Spinal cord (tissue), 10 donors: ENCODE results near the gene CLCN2. TPM values are rescaled to one million over a fixed set of nuclear protein-coding genes. Genes with fewer than 3 reads are reported as not detected.

ENCODE experiments used
- DNase-seq, 6 donors: peaks; one replicate each; pipeline versions ENCODE4 v3.0.0 to v3.0.0-alpha.2; 2013 to 2015; ENCODE audit warnings: low spot score in 6 of 6, low read depth in 4 of 6
- H3K27ac ChIP-seq: one replicate; pipeline ENCODE4 v1.5.1; 2013; ENCODE audit warnings: low read depth, low read length, control low read depth
- H3K27me3 ChIP-seq: one replicate; pipeline ENCODE4 v1.6.1; 2013; ENCODE audit warnings: low read length; ENCODE audit not compliant: control insufficient read depth, insufficient read depth
- H3K36me3 ChIP-seq: one replicate; pipeline ENCODE4 v1.6.1; 2013; ENCODE audit warnings: low read length; ENCODE audit not compliant: control insufficient read depth, insufficient read depth
- H3K4me1 ChIP-seq: one replicate; pipeline ENCODE4 v1.6.1; 2013; ENCODE audit warnings: low read length; ENCODE audit not compliant: control insufficient read depth, insufficient read depth
- H3K4me3 ChIP-seq: one replicate; pipeline ENCODE4 v1.5.1; 2013; ENCODE audit warnings: low read depth, low read length, control low read depth
- H3K9me3 ChIP-seq: one replicate; pipeline ENCODE4 v1.6.1; 2013; ENCODE audit warnings: low read length; ENCODE audit not compliant: control insufficient read depth, insufficient read depth
- WGBS: methylation state at CpG from one replicate; pipeline ENCODE4 v1.1.5; 2013; ENCODE audit warnings: missing lambda C conversion rate; ENCODE audit not compliant: insufficient coverage; 5-methylcytosine and 5-hydroxymethylcytosine counted together
- polyA plus RNA-seq, 2 donors: library from polyadenylated mRNA; unstranded; fragments of 120-200 nt; gene quantifications; one replicate each; pipeline ENCODE4 v1.2.1, GENCODE V29; 2013; ENCODE audit not compliant: insufficient read length in 2 of 2
- total RNA-seq, 2 donors: library from RNA; depleted of rRNA in 1 of 2; stranded (reverse); fragments of 120-200 nt in 1 of 2; fragments of >200 nt in 1 of 2; gene quantifications; one replicate each; pipeline versions ENCODE4 v1.2.3 to v1.2.4, GENCODE V29; 2013 to 2014
- donor health status: healthy.

Gene CLCN2
- total and polyA plus RNA-seq, 4 donors, result 13.1 to 41.3 (median 21.1) TPM

GRCh38 chr3:184381261-184382224 lies 20.1 kb upstream of the CLCN2 start:
- WGBS, result 21% methylated on average over 43 of the region's 55 CpGs
- peak in 2 of 6 donors; percentile 23 for DNase-seq

DNA sequence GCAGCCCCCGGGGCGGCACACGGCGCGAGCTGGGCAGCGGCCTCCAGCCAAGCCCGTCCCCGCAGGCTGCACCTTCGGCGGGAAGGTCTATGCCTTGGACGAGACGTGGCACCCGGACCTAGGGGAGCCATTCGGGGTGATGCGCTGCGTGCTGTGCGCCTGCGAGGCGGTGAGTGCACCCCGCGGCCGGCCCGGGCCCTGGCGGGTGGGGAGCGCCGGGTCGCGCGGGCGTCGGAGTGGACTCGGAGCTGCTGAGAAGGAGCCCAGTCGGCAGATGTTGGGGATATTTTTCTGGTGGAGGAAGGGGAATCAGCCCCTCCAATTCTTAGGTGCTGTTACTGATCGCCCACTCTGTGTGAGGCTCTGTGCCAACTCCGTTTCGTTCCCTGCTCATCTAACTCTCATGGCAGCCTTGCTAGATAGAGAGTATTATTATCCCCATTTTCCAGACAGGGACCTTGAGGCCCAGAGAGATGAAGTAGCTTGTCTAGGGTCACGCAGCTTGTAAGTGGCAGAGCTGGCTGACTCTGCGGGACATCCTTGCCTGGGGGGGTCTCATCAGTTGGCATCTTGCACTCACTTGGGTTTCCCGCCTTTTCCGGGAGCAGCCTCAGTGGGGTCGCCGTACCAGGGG lies 19.3 kb upstream of the CLCN2 start:
- Histone ChIP-seq H3K4me1 (peaks cover 30% of the 10 kb centered on the region), H3K4me3 (peak overlapping the region; percentile 12), H3K27me3 (peaks cover 14% of the 10 kb centered on the region), H3K9me3 (no peaks in the 10 kb centered on the region), H3K27ac (no peak overlapping the region), H3K36me3 (peaks cover 31% of the 10 kb centered on the region)
- WGBS, result 5% methylated on average over 36 of the region's 42 CpGs
- DNase-seq, result peak in 2 of 6 donors; percentile 44 to 58

More at GRCh38 chr3:184381261-184382224, 20.1 kb upstream of the CLCN2 start:
- peak overlapping the region; percentile 12 for H3K4me3 ChIP-seq
- no peak overlapping the region for H3K27ac ChIP-seq
- peaks cover 39% of the 10 kb centered on the region for H3K36me3 ChIP-seq
- peaks cover 30% of the 10 kb centered on the region for H3K4me1 ChIP-seq
- no peaks in the 10 kb centered on the region for H3K9me3 ChIP-seq
- H3K27me3 ChIP-seq, result peaks cover 14% of the 10 kb centered on the region

DNA sequence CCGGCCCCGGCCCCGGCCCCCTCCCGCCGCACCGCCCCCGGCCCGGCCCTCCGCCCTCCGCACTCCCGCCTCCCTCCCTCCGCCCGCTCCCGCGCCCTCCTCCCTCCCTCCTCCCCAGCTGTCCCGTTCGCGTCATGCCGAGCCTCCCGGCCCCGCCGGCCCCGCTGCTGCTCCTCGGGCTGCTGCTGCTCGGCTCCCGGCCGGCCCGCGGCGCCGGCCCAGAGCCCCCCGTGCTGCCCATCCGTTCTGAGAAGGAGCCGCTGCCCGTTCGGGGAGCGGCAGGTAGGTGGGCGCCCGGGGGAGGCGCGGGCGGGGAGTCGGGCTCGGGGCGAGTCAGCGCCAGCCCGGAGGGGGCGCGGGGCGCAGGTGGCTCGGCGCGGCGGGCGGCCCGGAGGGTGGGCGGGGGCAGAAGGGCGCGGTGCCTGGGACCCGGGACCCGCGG lies 18.8 kb upstream of the CLCN2 start:
- no peak overlapping the region for H3K4me3 ChIP-seq
- peak in 2 of 6 donors; percentile 74 to 82 for DNase-seq
- peaks cover 31% of the 10 kb centered on the region for H3K36me3 ChIP-seq
- H3K4me1 ChIP-seq, result peaks cover 30% of the 10 kb centered on the region
- H3K9me3 ChIP-seq, result no peaks in the 10 kb centered on the region
- H3K27me3 ChIP-seq, result peaks cover 14% of the 10 kb centered on the region
- no peak overlapping the region for H3K27ac ChIP-seq
- WGBS, result 0% methylated on average over 47 of the region's 62 CpGs

DNA sequence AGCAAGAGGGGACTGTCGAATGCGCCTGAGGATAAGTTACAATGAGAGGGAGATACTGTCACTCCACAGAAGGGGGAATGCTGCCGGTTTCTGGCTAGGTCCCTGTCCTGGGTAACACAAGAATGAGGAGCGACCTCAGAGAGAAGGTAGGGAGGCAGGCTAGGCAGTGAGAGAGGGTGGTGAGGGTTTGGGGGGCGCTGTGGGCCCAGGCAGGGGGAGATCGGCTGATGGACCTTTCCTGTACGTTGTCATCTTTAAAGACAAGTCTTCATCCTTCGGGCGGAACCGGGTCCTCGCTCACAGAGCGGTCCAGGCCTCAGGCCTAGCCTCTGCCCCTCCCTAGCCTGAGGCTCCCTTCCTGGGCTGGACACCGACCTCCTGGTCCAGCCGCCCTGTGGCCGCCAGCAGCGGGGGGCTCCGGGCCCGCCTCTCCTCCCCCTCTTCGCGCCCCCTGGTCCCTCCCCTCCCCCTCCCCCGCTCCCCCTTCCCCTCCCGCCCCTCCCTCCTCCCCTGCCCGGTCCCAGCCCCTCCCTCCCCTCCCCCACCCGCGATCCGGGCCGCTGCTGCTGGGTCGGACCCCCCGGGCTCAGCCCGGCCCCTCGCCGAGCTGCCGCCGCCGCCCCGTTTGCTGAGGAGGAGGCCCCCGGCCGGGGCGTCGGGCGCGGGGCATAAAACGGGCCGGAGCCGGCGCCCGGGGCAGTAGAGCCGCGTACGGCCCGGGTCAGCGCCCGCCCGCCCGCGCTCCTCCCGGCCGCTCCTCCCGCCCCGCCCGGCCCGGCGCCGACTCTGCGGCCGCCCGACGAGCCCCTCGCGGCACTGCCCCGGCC lies 18.2 kb upstream of the CLCN2 start, which contains the start of gene CHRD:
TSS of gene CHRD (plus strand) at position 697 of the 827 bp plus-strand sequence. CDS start 265 bp downstream, outside the sequence.
- Histone ChIP-seq H3K4me3 (peak within 1 kb of the TSS; percentile 19), H3K27me3 (peaks cover 14% of the 10 kb centered on the region), H3K9me3 (no peaks in the 10 kb centered on the region), H3K27ac (peak within 1 kb of the TSS; percentile 25), H3K36me3 (peaks cover 25% of the 10 kb centered on the region), H3K4me1 (peaks cover 30% of the 10 kb centered on the region)
- 8% methylated on average over 47 of the region's 71 CpGs for WGBS
- DNase-seq, result peak in 2 of 6 donors; percentile 38 to 52

DNA sequence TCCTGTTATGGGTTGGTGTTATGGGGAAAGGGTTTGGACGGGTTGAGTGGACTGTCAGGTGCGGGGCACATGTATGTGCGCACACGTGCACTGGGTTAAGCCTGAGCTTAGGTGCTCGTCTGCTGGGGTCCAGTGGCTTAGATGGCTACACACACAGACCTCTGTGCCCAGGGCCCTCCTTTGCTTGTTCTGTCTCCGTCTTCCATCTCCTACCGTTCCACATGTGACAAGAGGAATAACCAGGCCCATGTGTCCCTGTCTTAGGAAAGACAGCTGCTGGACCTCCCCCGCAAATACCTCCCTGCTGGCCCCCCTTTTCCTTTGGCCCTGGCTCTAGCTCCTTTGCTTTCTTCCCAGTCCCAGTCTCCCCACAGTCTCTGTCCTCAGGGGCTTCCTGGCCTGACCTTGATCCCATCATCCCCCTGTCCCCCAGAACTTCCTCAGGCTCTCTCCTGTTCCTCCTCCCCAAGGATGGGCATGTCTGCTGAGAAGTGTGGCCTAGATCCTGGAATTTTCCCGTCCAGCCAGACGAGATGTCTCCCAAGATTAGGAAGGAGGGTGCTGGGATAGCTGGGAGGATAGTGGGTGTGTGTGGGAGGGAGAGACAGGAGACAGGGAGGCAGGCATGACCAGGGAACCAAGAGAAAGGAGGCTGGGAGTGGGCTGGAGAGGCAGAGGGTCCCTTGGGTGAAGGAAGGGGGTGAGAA lies 17.4 kb upstream of the CLCN2 start:
- Histone ChIP-seq H3K27ac (peak overlapping the region; percentile 25), H3K4me1 (peaks cover 30% of the 10 kb centered on the region), H3K9me3 (no peaks in the 10 kb centered on the region), H3K4me3 (no peak overlapping the region), H3K36me3 (peaks cover 22% of the 10 kb centered on the region), H3K27me3 (peaks cover 14% of the 10 kb centered on the region)
- WGBS, result 82% methylated on average over 10 of the region's 10 CpGs
- DNase-seq, result no peak

DNA sequence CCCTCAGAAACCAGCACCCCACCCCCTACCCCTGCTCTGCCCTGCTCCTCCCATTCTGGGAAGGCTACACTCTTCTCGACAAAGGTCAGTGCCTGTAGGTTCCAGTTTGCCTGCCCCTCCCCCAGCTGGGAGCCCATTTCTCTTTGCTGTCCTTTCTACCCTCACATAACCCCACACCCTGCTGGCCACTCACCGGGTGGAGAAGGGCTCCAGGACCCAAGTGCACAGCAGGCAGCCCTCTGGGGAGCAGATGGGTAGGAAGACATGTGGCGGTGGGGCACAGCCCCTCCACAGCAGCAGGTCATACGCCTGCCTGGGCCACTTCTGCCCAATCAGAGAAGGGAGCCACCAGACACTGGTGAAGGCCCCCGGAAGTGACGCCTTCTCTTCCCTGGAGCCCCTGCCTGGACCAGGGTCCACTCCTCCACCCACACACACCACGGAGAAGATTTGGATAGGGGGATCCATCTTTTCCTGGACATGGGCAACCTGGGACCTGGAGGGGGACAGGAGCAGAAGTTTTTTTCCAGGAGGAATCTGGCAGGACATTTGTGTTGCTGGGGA lies 16.6 kb upstream of the CLCN2 start, which contains the start of gene THPO:
TSS of gene THPO (minus strand) at position 326 of the 564 bp plus-strand sequence. CDS start 1,948 bp downstream, outside the sequence.
- no peaks in the 10 kb centered on the region for H3K9me3 ChIP-seq
- peaks cover 14% of the 10 kb centered on the region for H3K27me3 ChIP-seq
- peaks cover 30% of the 10 kb centered on the region for H3K4me1 ChIP-seq
- peaks cover 15% of the 10 kb centered on the region for H3K36me3 ChIP-seq
- DNase-seq, result no peak
- 50% methylated on average over 5 of the region's 7 CpGs for WGBS
- H3K4me3 ChIP-seq, result no peak within 1 kb of the TSS
- peak within 1 kb of the TSS; percentile 25 for H3K27ac ChIP-seq

DNA sequence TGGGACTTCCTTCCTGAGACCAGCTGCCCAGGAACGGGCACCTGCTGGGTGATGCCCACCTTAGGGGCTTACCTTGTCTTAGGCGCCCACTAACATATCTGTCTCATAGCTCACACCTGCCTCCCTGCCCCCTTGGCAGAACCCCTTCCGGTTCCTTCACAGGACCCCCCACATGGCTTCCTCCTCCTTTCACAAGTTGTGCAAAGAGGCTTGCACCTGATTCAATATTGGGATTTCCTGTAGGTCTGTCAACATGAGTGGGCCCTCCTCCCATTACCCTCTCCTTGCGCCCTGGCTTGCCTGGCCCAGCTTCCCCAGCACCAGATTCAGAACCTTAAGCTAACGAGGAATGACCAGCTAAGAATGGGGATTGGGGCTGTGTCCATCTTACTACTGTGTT lies 16.0 kb upstream of the CLCN2 start:
- Histone ChIP-seq H3K4me3 (no peak overlapping the region), H3K27ac (no peak overlapping the region), H3K4me1 (peaks cover 33% of the 10 kb centered on the region), H3K9me3 (no peaks in the 10 kb centered on the region), H3K27me3 (peaks cover 14% of the 10 kb centered on the region), H3K36me3 (peaks cover 12% of the 10 kb centered on the region)
- 82% methylated on average over 4 of the region's 5 CpGs for WGBS
- DNase-seq, result no peak

GRCh38 chr3:184375747-184376461 lies 14.5 kb upstream of the CLCN2 start:
- WGBS, result 90% methylated on average over 10 of the region's 12 CpGs

More at GRCh38 chr3:184375747-184376461, 14.5 kb upstream of the CLCN2 start:
- Histone ChIP-seq H3K36me3 (no peaks in the 10 kb centered on the region), H3K4me3 (no peak overlapping the region), H3K27ac (no peak overlapping the region), H3K9me3 (no peaks in the 10 kb centered on the region), H3K27me3 (peaks cover 9% of the 10 kb centered on the region), H3K4me1 (peaks cover 28% of the 10 kb centered on the region)
- no peak for DNase-seq
